ENCODE measurements around the gene CR1. TPM values are rescaled to one million over a fixed set of nuclear protein-coding genes. Genes with fewer than 3 reads are reported as not detected.
"Not testable (repeated sequence)": the region's sequence is repeated elsewhere in the genome, so short reads cannot be mapped to it uniquely, and the experiment has no call there.

Gene CR1
- polyA plus RNA-seq, 1 donor (not counting 4 experiments of a cell fraction or from before 2014, with no cell fraction given), result 0.09 TPM

DNA sequence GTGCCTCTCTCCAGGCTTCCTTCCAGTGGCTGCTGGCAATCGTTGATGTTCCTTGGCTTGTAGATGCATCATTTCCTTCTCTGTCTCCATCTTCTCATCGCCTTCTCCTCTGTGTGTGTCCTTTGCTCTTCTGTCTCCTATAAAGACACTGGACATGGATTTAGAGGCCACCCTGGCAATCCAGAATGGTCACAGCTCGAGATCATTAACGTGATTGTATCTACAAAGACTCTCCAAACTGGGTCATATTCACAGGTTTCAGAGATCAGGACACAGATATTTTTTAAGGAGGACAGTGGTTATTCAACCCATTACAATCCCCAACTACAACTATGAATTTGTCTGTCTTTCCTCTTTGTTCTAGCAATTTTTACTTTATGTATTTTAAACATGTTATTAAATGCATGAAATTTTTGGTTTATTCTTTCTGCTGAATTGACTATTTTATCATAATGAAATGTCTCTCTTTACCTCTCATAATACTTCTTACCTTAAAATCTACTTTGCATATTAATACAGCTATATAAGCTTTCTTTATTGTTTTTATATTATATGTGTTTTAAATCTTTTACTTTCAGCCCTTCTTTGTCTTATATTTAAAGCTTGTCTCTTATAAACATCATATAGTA is 22.8 kb downstream of the CR1 start:
- Histone ChIP-seq H3K4me3 (ENCODE audit: control insufficient read depth in 2 of 3, extremely low read depth in 1 of 3, insufficient read depth in 2 of 3, low read depth in 1 of 3, low read length in 3 of 3) (no peak overlapping the region), H3K9me1 (ENCODE audit: control insufficient read depth, extremely low read depth, insufficient read depth, low read length) (no peaks in the 10 kb centered on the region), H3K79me2 (ENCODE audit: control insufficient read depth, insufficient read depth, low read length) (no peaks in the 10 kb centered on the region), H4K20me1 (ENCODE audit: control insufficient read depth, extremely low read depth, insufficient read depth, low read length) (no peaks in the 10 kb centered on the region), H2AFZ (ENCODE audit: control insufficient read depth, low read length) (no peak overlapping the region), H3K4me2 (ENCODE audit: control insufficient read depth, extremely low read depth, insufficient read depth, low read depth, low read length) (no peak overlapping the region), H3K36me3 (ENCODE audit: control insufficient read depth in 2 of 2, extremely low read depth in 1 of 2, insufficient read depth in 2 of 2, low read length in 2 of 2) (no peaks in the 10 kb centered on the region), H3K27me3 (ENCODE audit: control insufficient read depth, extremely low read depth, insufficient read depth, low read length) (no peaks in the 10 kb centered on the region), H3K4me1 (ENCODE audit: control insufficient read depth, extremely low read depth, insufficient read depth, low read length) (no peaks in the 10 kb centered on the region), H3K9me3 (ENCODE audit: control insufficient read depth, low read depth, low read length) (no peaks in the 10 kb centered on the region), H3K9ac (ENCODE audit: control insufficient read depth, extremely low read depth, insufficient read depth, low read length) (no peak overlapping the region), H3K27ac (ENCODE audit: control insufficient read depth, insufficient read depth, low read length) (no peak overlapping the region)
- FAIRE-seq (no peak), DNase-seq (ENCODE audit: low read depth, low spot score) (no peak)
- TF ChIP-seq, protein P1, sequence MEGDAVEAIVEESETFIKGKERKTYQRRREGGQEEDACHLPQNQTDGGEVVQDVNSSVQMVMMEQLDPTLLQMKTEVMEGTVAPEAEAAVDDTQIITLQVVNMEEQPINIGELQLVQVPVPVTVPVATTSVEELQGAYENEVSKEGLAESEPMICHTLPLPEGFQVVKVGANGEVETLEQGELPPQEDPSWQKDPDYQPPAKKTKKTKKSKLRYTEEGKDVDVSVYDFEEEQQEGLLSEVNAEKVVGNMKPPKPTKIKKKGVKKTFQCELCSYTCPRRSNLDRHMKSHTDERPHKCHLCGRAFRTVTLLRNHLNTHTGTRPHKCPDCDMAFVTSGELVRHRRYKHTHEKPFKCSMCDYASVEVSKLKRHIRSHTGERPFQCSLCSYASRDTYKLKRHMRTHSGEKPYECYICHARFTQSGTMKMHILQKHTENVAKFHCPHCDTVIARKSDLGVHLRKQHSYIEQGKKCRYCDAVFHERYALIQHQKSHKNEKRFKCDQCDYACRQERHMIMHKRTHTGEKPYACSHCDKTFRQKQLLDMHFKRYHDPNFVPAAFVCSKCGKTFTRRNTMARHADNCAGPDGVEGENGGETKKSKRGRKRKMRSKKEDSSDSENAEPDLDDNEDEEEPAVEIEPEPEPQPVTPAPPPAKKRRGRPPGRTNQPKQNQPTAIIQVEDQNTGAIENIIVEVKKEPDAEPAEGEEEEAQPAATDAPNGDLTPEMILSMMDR (optimal IDR thresholded peaks at IDR 0.05 in 1 of 3, IDR thresholded peaks at IDR 0.05 in 1 of 3, conservative IDR thresholded peaks at IDR 0.05 in 1 of 3; ENCODE audit: extremely low read depth in 1 of 3, insufficient read depth in 2 of 3, low read length in 3 of 3), result no peak
- no peak for TF ChIP-seq EZH2 (IDR thresholded peaks at IDR 0.05; ENCODE audit: low read length)
- dilution Hi-C loops (cut with MboI; ENCODE audit: extremely low pct_ligation_motif_present, low sequenced_read_pairs), result no loop called here

DNA sequence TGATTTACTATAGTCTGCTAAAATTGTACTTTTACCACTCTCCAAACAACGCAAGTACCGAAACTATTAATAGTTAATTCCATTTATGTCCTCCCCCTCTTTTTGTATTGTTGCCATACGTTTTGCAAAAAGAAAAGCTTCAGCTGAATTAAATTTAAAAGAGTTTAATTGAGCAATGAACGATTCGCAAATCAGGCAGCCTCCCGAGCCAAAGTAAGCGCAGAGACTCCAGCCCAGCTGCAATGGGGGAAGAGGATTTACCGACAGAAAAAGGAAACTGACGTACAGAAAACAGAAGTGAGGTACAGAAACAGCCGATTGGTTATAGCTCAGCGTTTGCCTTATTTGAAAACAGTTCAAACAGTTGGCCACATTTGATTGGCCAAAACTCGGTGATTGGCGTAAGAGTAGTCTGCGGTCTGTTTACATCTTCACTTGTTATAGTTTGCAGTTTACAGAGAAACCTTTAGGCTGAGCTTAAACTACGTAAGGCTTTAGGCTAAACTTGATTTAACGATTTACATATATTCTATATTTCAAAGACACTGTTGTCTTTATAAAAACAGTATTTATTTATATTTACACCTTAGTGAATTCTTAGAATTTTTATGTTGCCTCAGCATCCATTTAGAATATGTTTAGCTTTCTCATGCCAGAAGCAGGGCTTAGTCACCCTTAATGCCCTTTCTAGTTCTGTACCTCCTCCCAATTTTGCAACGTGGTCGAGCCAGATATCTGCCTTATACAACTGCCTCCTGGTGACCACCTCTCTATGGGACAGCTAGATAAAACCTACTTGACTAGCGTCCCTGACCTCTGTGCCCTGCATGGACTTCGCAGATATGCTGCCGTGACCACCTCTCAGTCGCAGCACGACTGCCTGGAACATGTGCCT is 23.8 kb downstream of the CR1 start:
- no peaks in the 10 kb centered on the region for H3K9me3 ChIP-seq (ENCODE audit: control insufficient read depth, low read depth, low read length)
- no peak overlapping the region for H3K4me3 ChIP-seq (ENCODE audit: control insufficient read depth in 2 of 3, extremely low read depth in 1 of 3, insufficient read depth in 2 of 3, low read depth in 1 of 3, low read length in 3 of 3)
- H2AFZ ChIP-seq (ENCODE audit: control insufficient read depth, low read length), result no peak overlapping the region
- dilution Hi-C loops (cut with MboI; ENCODE audit: extremely low pct_ligation_motif_present, low sequenced_read_pairs), result no loop called here
- no peak for FAIRE-seq
- H3K4me1 ChIP-seq (ENCODE audit: control insufficient read depth, extremely low read depth, insufficient read depth, low read length), result no peaks in the 10 kb centered on the region
- H3K9me1 ChIP-seq (ENCODE audit: control insufficient read depth, extremely low read depth, insufficient read depth, low read length), result no peaks in the 10 kb centered on the region
- no peaks in the 10 kb centered on the region for H4K20me1 ChIP-seq (ENCODE audit: control insufficient read depth, extremely low read depth, insufficient read depth, low read length)
- no peak overlapping the region for H3K27ac ChIP-seq (ENCODE audit: control insufficient read depth, insufficient read depth, low read length)
- no peak for TF ChIP-seq EZH2 (IDR thresholded peaks at IDR 0.05; ENCODE audit: low read length)
- TF ChIP-seq, protein P1 (optimal IDR thresholded peaks at IDR 0.05 in 1 of 3, IDR thresholded peaks at IDR 0.05 in 1 of 3, conservative IDR thresholded peaks at IDR 0.05 in 1 of 3; ENCODE audit: extremely low read depth in 1 of 3, insufficient read depth in 2 of 3, low read length in 3 of 3), result no peak
- no peak overlapping the region for H3K9ac ChIP-seq (ENCODE audit: control insufficient read depth, extremely low read depth, insufficient read depth, low read length)
- no peak overlapping the region for H3K4me2 ChIP-seq (ENCODE audit: control insufficient read depth, extremely low read depth, insufficient read depth, low read depth, low read length)
- no peak for DNase-seq (ENCODE audit: low read depth, low spot score)
- H3K27me3 ChIP-seq (ENCODE audit: control insufficient read depth, extremely low read depth, insufficient read depth, low read length), result no peaks in the 10 kb centered on the region
- no peaks in the 10 kb centered on the region for H3K36me3 ChIP-seq (ENCODE audit: control insufficient read depth in 2 of 2, extremely low read depth in 1 of 2, insufficient read depth in 2 of 2, low read length in 2 of 2)
- H3K79me2 ChIP-seq (ENCODE audit: control insufficient read depth, insufficient read depth, low read length), result no peaks in the 10 kb centered on the region

DNA sequence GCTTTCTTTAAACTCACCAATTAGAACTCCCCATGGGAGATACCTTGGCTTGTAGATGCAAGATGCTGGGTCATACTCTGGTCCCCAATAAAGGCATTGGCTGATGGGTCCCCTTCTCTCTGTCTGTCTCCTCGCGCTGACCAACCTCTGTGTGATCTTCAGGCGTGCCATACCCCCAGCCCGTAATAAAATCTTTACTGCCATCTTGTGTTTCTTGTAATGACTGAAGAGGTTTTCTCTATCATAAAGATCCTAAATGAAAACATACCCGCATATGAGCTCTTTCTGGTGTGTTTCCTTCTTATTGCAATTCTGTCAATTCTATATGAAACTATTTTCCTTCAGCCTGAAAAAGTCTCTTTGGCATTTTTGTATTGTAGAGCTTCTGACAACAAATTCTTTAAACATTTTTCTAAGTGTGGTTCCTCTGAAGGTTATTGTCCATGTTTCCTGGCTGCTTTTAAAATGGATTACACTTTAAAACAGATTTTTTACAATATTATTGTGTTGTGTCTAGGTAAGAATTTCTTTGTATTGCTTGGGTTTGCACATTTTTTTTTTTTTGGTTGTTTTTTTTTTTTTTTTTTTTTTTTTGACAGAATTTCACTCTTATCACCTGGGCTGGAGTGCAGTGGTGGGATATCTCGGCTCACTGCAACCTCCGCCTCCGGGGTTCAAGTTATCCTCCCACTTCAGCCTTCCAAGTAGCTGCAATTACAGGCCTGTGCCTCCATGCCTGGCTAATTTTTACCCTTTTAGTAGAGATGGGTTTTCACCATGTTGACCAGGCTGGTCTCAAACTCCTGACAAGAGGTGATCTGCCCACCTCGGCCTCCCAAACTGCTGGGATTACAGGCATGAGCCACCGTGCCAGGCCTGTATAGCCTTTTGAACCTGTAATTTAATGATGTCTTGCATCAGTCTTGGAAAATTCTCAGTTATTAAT is 24.7 kb downstream of the CR1 start:
- H3K9me3 ChIP-seq (ENCODE audit: control insufficient read depth, low read depth, low read length); dilution Hi-C loops (cut with MboI; ENCODE audit: extremely low pct_ligation_motif_present, low sequenced_read_pairs); H3K9me1 ChIP-seq (ENCODE audit: control insufficient read depth, extremely low read depth, insufficient read depth, low read length); H4K20me1 ChIP-seq (ENCODE audit: control insufficient read depth, extremely low read depth, insufficient read depth, low read length); DNase-seq (ENCODE audit: low read depth, low spot score); H3K4me1 ChIP-seq (ENCODE audit: control insufficient read depth, extremely low read depth, insufficient read depth, low read length); H3K36me3 ChIP-seq (ENCODE audit: control insufficient read depth in 2 of 2, extremely low read depth in 1 of 2, insufficient read depth in 2 of 2, low read length in 2 of 2); H3K27me3 ChIP-seq (ENCODE audit: control insufficient read depth, extremely low read depth, insufficient read depth, low read length); H3K4me2 ChIP-seq (ENCODE audit: control insufficient read depth, extremely low read depth, insufficient read depth, low read depth, low read length); H3K9ac ChIP-seq (ENCODE audit: control insufficient read depth, extremely low read depth, insufficient read depth, low read length); H2AFZ ChIP-seq (ENCODE audit: control insufficient read depth, low read length); FAIRE-seq; H3K4me3 ChIP-seq (ENCODE audit: control insufficient read depth in 2 of 3, extremely low read depth in 1 of 3, insufficient read depth in 2 of 3, low read depth in 1 of 3, low read length in 3 of 3); H3K79me2 ChIP-seq (ENCODE audit: control insufficient read depth, insufficient read depth, low read length); H3K27ac ChIP-seq (ENCODE audit: control insufficient read depth, insufficient read depth, low read length): not testable (repeated sequence)

Measured in keratinocyte (primary cell).